H4 (cell line): Measurements from ENCODE around the gene CFLAR. TPM values are rescaled to one million over a fixed set of nuclear protein-coding genes. Genes with fewer than 3 reads are reported as not detected.
"Not testable (repeated sequence)": the region's sequence is repeated elsewhere in the genome, so short reads cannot be mapped to it uniquely, and the experiment has no call there.

Source experiments
- DNase-seq: peaks from one replicate; pipeline ENCODE4 v3.0.0-alpha.2; 2015; ENCODE audit warnings: low spot score
- total RNA-seq: library from RNA; depleted of rRNA; stranded (reverse); fragments of >200 nt; shearing (Covaris generic); gene quantifications from 2 replicates; pipeline ENCODE4 v1.2.3, GENCODE V29; 2014; rRNA removed

Gene CFLAR
- 11.1 and 16.9 TPM in 2 replicates for total RNA-seq

GRCh38 chr2:201116115-201116958 lies at the start of gene CFLAR:
Gene CFLAR (plus strand): TSS chr2:201116164. CDS start chr2:201129866, 13,702 bp downstream.
- DNase-seq = peak; percentile 53

GRCh38 chr2:201070948-201071478 lies 45.0 kb upstream of the CFLAR start:
- DNase-seq = no peak

- DNase-seq = peak; percentile 92
These were observed 44.3 kb upstream of the CFLAR start, which contains the start of the genes HYCC2 and NDUFB3 for GRCh38 chr2:201071479-201072200. Gene HYCC2 (minus strand): TSS chr2:201071671. CDS start chr2:201024009, 47,662 bp downstream. Gene NDUFB3 (plus strand): TSS chr2:201072001. CDS start chr2:201078883, 6,882 bp downstream.

- DNase-seq = no peak
These were observed 43.8 kb upstream of the CFLAR start for GRCh38 chr2:201072201-201072530.

GRCh38 chr2:201073071-201073470 lies 42.9 kb upstream of the CFLAR start:
- no peak for DNase-seq

- DNase-seq = no peak
These were observed 41.0 kb upstream of the CFLAR start for GRCh38 chr2:201074996-201075395.

GRCh38 chr2:201084863-201085262 lies 31.1 kb upstream of the CFLAR start:
- DNase-seq = no peak

GRCh38 chr2:201090574-201090973 lies 25.4 kb upstream of the CFLAR start:
- no peak for DNase-seq

GRCh38 chr2:201093573-201093972 lies 22.4 kb upstream of the CFLAR start:
- no peak for DNase-seq

GRCh38 chr2:201100497-201100896 lies 15.5 kb upstream of the CFLAR start:
- DNase-seq = no peak

GRCh38 chr2:201105759-201106158 lies 10.2 kb upstream of the CFLAR start:
- no peak for DNase-seq

GRCh38 chr2:201107624-201108023 lies 8.3 kb upstream of the CFLAR start:
- no peak for DNase-seq

- no peak for DNase-seq
These were observed 7.6 kb upstream of the CFLAR start for GRCh38 chr2:201108341-201108740.

- no peak for DNase-seq
These were observed 6.8 kb upstream of the CFLAR start for GRCh38 chr2:201109186-201109585.

GRCh38 chr2:201110615-201111014 lies 5.3 kb upstream of the CFLAR start:
- no peak for DNase-seq

GRCh38 chr2:201111096-201111495 lies 4.9 kb upstream of the CFLAR start:
- no peak for DNase-seq

- no peak for DNase-seq
These were observed 1.6 kb upstream of the CFLAR start for GRCh38 chr2:201114350-201114749.

- no peak for DNase-seq
These were observed 1.1 kb upstream of the CFLAR start for GRCh38 chr2:201114846-201115245.

GRCh38 chr2:201116959-201117734 lies 1.2 kb downstream of the CFLAR start:
- DNase-seq = peak; percentile 73

GRCh38 chr2:201117735-201118094 lies 1.8 kb downstream of the CFLAR start:
- DNase-seq = not testable (repeated sequence)

GRCh38 chr2:201118121-201118960 lies 2.4 kb downstream of the CFLAR start:
- DNase-seq = peak; percentile 77
